A172 (cell line): Measurements from ENCODE around the gene ATP6V0A4. TPM values are rescaled to one million over a fixed set of nuclear protein-coding genes. Genes with fewer than 3 reads are reported as not detected.

ENCODE experiments used
- DNase-seq: peaks from one replicate; pipeline ENCODE4 v3.0.0-alpha.2; 2015; ENCODE audit warnings: low spot score
- total RNA-seq: library from RNA; depleted of rRNA; stranded (reverse); fragments of >200 nt; shearing (Covaris generic); gene quantifications from 2 replicates; pipeline ENCODE4 v1.2.3, GENCODE V29; 2014; rRNA removed

The ATP6V0A4 gene
- total RNA-seq, 1 experiment from 2014 or later: 1.3 TPM

DNA sequence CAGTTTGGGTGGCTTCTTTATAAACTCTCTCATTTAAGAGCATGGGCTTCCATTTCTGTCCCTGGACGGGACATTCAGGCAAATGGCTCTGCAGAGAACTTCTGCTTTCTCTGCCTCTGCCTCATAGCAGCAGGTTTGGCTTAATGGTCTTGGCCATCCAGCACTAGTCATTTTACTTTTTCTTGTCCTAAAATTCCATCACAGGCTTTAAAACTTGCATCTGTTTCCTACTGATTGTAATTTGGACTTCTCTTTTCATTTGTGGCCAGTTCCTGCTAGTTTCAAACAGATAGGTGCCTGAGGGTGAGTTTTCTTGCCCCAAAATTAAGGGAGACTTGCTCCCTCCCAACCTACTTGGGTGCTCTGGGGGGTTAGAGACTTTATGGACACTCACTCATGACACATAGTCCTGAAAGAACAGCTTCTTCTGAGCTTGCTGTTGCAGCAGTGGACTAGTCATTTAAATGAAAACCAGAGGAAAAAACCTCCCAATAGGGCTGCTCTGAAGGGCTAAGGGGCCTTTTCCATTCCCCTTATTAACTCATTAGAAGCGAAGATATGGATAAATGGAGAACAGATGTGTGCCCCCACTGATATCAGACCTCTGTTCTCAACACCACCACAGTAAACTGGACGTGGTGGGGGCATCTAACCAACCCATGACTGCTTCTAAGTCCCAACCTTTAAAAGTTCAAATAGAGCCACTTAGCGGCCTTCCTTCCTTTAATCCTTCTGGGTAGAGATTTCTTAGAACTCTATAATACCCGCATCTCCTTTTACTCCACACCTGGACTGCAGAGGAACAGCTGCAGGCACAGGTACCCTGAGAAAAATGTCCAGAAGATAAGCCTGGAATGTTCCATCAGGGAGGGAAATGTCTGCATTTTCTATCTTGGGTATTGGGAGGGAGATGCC, 135.7 kb downstream of the ATP6V0A4 start:
- DNase-seq: no peak

- no peak for DNase-seq
Measured at GRCh38 chr7:138661069-138661635, 136.8 kb downstream of the ATP6V0A4 start.

- DNase-seq: no peak
Measured at GRCh38 chr7:138658889-138659288, 139.1 kb downstream of the ATP6V0A4 start.

- DNase-seq: no peak
Measured at GRCh38 chr7:138657854-138658386, 140.1 kb downstream of the ATP6V0A4 start.

DNA sequence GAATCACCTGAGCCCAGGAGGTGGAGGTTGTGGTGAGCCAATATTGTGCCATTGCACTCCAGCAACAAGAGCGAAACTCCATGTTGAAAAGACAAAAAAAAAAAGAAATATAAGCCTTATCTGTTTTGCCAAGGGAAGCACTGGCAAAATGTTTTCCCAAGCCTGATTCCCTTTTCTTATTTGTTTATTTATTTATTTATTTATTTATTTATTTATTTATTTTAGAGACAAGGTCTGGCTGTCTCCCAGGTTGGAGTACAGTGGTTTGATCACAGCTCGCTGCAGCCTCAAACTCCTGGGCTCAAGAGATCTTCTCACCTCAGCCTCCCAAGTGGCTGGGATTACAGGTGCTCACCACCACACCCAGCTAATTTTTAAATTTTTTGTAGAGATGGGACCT, 141.0 kb downstream of the ATP6V0A4 start:
- no peak for DNase-seq

Other genes starting within 250 kb of the ATP6V0A4 start
- gene SVOPL, start 96.8 kb downstream of the ATP6V0A4 start, total RNA-seq: not detected in 2 replicates
- gene TMEM213, start 202 bp downstream of the ATP6V0A4 start, total RNA-seq: not detected in 2 replicates
- 2.2 and 2.4 TPM in 2 replicates for gene KIAA1549, start 183.2 kb upstream of the ATP6V0A4 start, total RNA-seq
- not detected in 2 replicates for gene ZC3HAV1L, start 237.8 kb upstream of the ATP6V0A4 start, total RNA-seq